ENCODE measurements around the gene PROK1.

DNA sequence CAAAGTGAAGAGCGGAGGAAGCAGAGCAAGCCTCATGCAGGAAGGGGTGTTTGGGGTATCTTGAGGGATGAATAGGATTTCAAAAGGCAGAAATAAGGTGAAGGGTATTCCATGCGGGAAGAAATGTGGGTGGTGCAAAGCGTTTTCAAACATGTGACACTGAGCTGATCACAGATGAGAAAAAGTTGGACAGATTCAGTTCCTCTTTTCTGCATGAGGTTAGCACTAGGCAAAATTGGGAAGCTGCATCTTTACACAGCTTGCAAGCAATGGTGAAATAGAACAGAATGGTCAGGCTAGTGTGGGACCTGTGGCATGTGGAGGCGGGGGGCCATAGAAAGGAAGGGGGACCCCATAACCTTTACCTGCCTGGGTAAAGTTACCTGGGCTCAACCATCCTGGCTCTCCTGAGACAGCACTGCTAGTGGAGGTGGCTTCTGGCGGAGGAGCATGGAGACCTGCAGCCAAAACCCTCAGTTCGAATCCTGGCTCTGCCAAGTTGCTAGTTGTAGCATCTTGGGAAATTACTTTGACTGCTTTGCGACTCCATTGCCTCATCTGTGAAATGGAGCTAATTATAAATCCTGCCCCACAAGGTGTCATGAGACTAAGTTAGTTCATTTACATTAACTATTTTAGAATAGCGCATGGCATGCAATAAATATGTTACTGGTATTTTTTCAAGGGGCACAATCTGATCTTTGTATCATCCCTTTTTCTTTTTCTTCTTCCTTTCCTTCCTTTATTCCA lies 51.6 kb downstream of the PROK1 start:
- TF ChIP-seq POLR2AphosphoS5 (IDR thresholded peaks at IDR 0.05; ENCODE audit: insufficient read depth in 1 of 2, low read depth in 1 of 2) = no peak
- TF ChIP-seq, protein P1, sequence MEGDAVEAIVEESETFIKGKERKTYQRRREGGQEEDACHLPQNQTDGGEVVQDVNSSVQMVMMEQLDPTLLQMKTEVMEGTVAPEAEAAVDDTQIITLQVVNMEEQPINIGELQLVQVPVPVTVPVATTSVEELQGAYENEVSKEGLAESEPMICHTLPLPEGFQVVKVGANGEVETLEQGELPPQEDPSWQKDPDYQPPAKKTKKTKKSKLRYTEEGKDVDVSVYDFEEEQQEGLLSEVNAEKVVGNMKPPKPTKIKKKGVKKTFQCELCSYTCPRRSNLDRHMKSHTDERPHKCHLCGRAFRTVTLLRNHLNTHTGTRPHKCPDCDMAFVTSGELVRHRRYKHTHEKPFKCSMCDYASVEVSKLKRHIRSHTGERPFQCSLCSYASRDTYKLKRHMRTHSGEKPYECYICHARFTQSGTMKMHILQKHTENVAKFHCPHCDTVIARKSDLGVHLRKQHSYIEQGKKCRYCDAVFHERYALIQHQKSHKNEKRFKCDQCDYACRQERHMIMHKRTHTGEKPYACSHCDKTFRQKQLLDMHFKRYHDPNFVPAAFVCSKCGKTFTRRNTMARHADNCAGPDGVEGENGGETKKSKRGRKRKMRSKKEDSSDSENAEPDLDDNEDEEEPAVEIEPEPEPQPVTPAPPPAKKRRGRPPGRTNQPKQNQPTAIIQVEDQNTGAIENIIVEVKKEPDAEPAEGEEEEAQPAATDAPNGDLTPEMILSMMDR (IDR thresholded peaks at IDR 0.05) = no peak
